Osteocyte (in vitro differentiated cells): ENCODE measurements around the gene PTOV1. TPM values are rescaled to one million over a fixed set of nuclear protein-coding genes. Genes with fewer than 3 reads are reported as not detected.

Experiments used
- DNase-seq: peaks from one replicate; pipeline ENCODE4 v3.0.0; 2021; ENCODE audit warnings: mixed read lengths; ENCODE audit not compliant: unreplicated experiment; ENCODE audit errors: extremely low spot score
- H3K27ac Mint-ChIP-seq: one replicate; pipeline ENCODE4 v1.8.0; 2021; ENCODE audit warnings: mild to moderate bottlenecking, mixed read lengths; ENCODE audit not compliant: unreplicated experiment
- H3K27me3 Mint-ChIP-seq: one replicate; pipeline ENCODE4 v1.8.0; 2021; ENCODE audit warnings: mixed read lengths; ENCODE audit not compliant: unreplicated experiment
- H3K36me3 Mint-ChIP-seq: one replicate; pipeline ENCODE4 v1.8.0; 2021; ENCODE audit warnings: mixed read lengths; ENCODE audit not compliant: unreplicated experiment
- H3K4me1 Mint-ChIP-seq: one replicate; pipeline ENCODE4 v1.8.0; 2021; ENCODE audit warnings: mixed read lengths; ENCODE audit not compliant: unreplicated experiment
- H3K4me3 Mint-ChIP-seq: one replicate; pipeline ENCODE4 v1.8.0; 2021; ENCODE audit warnings: mild to moderate bottlenecking, moderate library complexity, mixed read lengths; ENCODE audit not compliant: unreplicated experiment
- H3K9me3 Mint-ChIP-seq: one replicate; pipeline ENCODE4 v1.8.0; 2021; ENCODE audit warnings: mixed read lengths; ENCODE audit not compliant: unreplicated experiment
- CTCF ChIP-seq: fragments of 200-600 bp; sonication (generic); IDR thresholded peaks from 2 replicates; pipeline ENCODE4 v1.5.0; 2021; ENCODE audit warnings: antibody characterized with exemption, mild to moderate bottlenecking, moderate library complexity
- total RNA-seq: library from RNA; stranded (reverse); gene quantifications from 2 replicates; pipeline ENCODE4 v1.2.1, GENCODE V29; 2021

Gene PTOV1
- total RNA-seq, 1 donor from 2014 or later: 295 TPM

GRCh38 chr19:49870309-49870901 is 19.4 kb downstream of the PTOV1 start:
- DNase-seq: no peak
- Mint-ChIP-seq H3K27me3 (no peaks in the 10 kb centered on the region), H3K4me3 (no peak overlapping the region)

GRCh38 chr19:49871349-49871985 is 20.5 kb downstream of the PTOV1 start:
- no peak for DNase-seq
- peaks cover 32% of the 10 kb centered on the region for H3K4me1 Mint-ChIP-seq
- TF ChIP-seq CTCF: no peak
- H3K27me3 Mint-ChIP-seq: no peaks in the 10 kb centered on the region
- peak overlapping the region; percentile 48 for H3K4me3 Mint-ChIP-seq
- H3K27ac Mint-ChIP-seq: no peak overlapping the region
- peaks cover 4% of the 10 kb centered on the region for H3K36me3 Mint-ChIP-seq
- H3K9me3 Mint-ChIP-seq: no peaks in the 10 kb centered on the region

More at GRCh38 chr19:49870309-49870901, 19.4 kb downstream of the PTOV1 start:
- Mint-ChIP-seq H3K4me1 (peaks cover 37% of the 10 kb centered on the region), H3K36me3 (peaks cover 4% of the 10 kb centered on the region), H3K27ac (no peak overlapping the region), H3K9me3 (no peaks in the 10 kb centered on the region)
- TF ChIP-seq CTCF: no peak

- TF ChIP-seq CTCF: no peak
- no peaks in the 10 kb centered on the region for H3K9me3 Mint-ChIP-seq
- H3K4me3 Mint-ChIP-seq: no peak overlapping the region
- H3K4me1 Mint-ChIP-seq: peaks cover 26% of the 10 kb centered on the region
- H3K27ac Mint-ChIP-seq: peak overlapping the region; percentile 50
- no peaks in the 10 kb centered on the region for H3K27me3 Mint-ChIP-seq
- peaks cover 4% of the 10 kb centered on the region for H3K36me3 Mint-ChIP-seq
- DNase-seq: no peak
Observed at GRCh38 chr19:49872245-49873128, 21.5 kb downstream of the PTOV1 start.

GRCh38 chr19:49873129-49873521 is 22.2 kb downstream of the PTOV1 start:
- peaks cover 4% of the 10 kb centered on the region for H3K36me3 Mint-ChIP-seq
- no peak overlapping the region for H3K27ac Mint-ChIP-seq
- no peaks in the 10 kb centered on the region for H3K9me3 Mint-ChIP-seq
- no peaks in the 10 kb centered on the region for H3K27me3 Mint-ChIP-seq
- TF ChIP-seq CTCF: no peak
- H3K4me1 Mint-ChIP-seq: peaks cover 23% of the 10 kb centered on the region
- H3K4me3 Mint-ChIP-seq: no peak overlapping the region
- DNase-seq: no peak

- H3K36me3 Mint-ChIP-seq: peaks cover 5% of the 10 kb centered on the region
- no peak overlapping the region for H3K4me3 Mint-ChIP-seq
- H3K9me3 Mint-ChIP-seq: no peaks in the 10 kb centered on the region
- no peak for DNase-seq
- H3K4me1 Mint-ChIP-seq: peaks cover 26% of the 10 kb centered on the region
- no peak for TF ChIP-seq CTCF
- no peaks in the 10 kb centered on the region for H3K27me3 Mint-ChIP-seq
- H3K27ac Mint-ChIP-seq: peak overlapping the region; percentile 44
Observed at GRCh38 chr19:49873834-49874233, 22.9 kb downstream of the PTOV1 start.
